Epithelial cell of proximal tubule (primary cell): ENCODE measurements around the gene ELFN1. TPM values are rescaled to one million over a fixed set of nuclear protein-coding genes. Genes with fewer than 3 reads are reported as not detected.

Experiments
- DNase-seq: peaks from one replicate; pipeline ENCODE4 v3.0.0-alpha.2; 2011; ENCODE audit warnings: low read depth
- H3K4me3 ChIP-seq: 2 replicates; pipeline ENCODE4 v1.5.1; 2011; ENCODE audit warnings: low read depth, mild to moderate bottlenecking, low read length
- CTCF ChIP-seq: conservative IDR thresholded peaks from 2 replicates; pipeline ENCODE4 v1.5.1; 2012; ENCODE audit warnings: low read depth, mild to moderate bottlenecking, low read length
- total RNA-seq: library from RNA; depleted of rRNA; stranded (reverse); fragments of >200 nt; gene quantifications from 2 replicates; pipeline ENCODE4 v1.2.3, GENCODE V29; 2015

The ELFN1 gene
- total RNA-seq, 1 donor from 2014 or later = 0.23 TPM

- DNase-seq = no peak
- no peak overlapping the region for H3K4me3 ChIP-seq
- TF ChIP-seq CTCF = no peak
These were observed 36.3 kb downstream of the ELFN1 start for GRCh38 chr7:1706381-1706720.

GRCh38 chr7:1706721-1707613, 36.9 kb downstream of the ELFN1 start:
- no peak overlapping the region for H3K4me3 ChIP-seq

GRCh38 chr7:1707756-1708595, 37.9 kb downstream of the ELFN1 start:
- peak; percentile 46 for TF ChIP-seq CTCF

More at GRCh38 chr7:1706721-1707613, 36.9 kb downstream of the ELFN1 start:
- TF ChIP-seq CTCF = no peak
- no peak for DNase-seq

GRCh38 chr7:1708596-1709251, 38.6 kb downstream of the ELFN1 start:
- DNase-seq = no peak
- H3K4me3 ChIP-seq = no peak overlapping the region
- no peak for TF ChIP-seq CTCF

More at GRCh38 chr7:1707756-1708595, 37.9 kb downstream of the ELFN1 start:
- no peak overlapping the region for H3K4me3 ChIP-seq
- DNase-seq = no peak

GRCh38 chr7:1709281-1709680, 39.2 kb downstream of the ELFN1 start:
- H3K4me3 ChIP-seq = no peak overlapping the region
- no peak for TF ChIP-seq CTCF
- no peak for DNase-seq

- DNase-seq = no peak
- no peak overlapping the region for H3K4me3 ChIP-seq
- peak; percentile 50 for TF ChIP-seq CTCF
These were observed 39.8 kb downstream of the ELFN1 start for GRCh38 chr7:1709900-1710299.
